Breast epithelium (tissue), 4 donors: ENCODE measurements around the gene VGF. TPM values are rescaled to one million over a fixed set of nuclear protein-coding genes. Genes with fewer than 3 reads are reported as not detected.

Experiments used
- DNase-seq, 2 donors: peaks; one replicate each; pipeline ENCODE4 v3.0.0-alpha.2; 2019; ENCODE audit warnings: low spot score in 2 of 2
- H3K27ac ChIP-seq, 2 donors: fragments of 200-600 bp; sonication (generic) in 1 of 2; one replicate each; pipeline ENCODE4 v1.5.1; 2016 to 2019; ENCODE audit warnings: mild to moderate bottlenecking in 1 of 2
- H3K27me3 ChIP-seq, 2 donors: fragments of 200-600 bp; sonication (generic) in 1 of 2; one replicate each; pipeline versions ENCODE4 v1.5.1 to v1.6.0; 2017 to 2019; ENCODE audit warnings: control low read depth in 1 of 2, mild to moderate bottlenecking in 1 of 2
- H3K36me3 ChIP-seq: fragments of 200-600 bp; one replicate; pipeline ENCODE4 v1.5.1; 2019
- H3K4me1 ChIP-seq, 2 donors: fragments of 200-600 bp; sonication (generic); one replicate each; pipeline ENCODE4 v1.5.1; 2016 to 2019; ENCODE audit warnings: control low read depth in 1 of 2
- H3K4me3 ChIP-seq, 3 donors: fragments of 200-600 bp; sonication (generic); 1 replicate in 2 of 3; 2 replicates in 1 of 3; pipeline ENCODE4 v1.5.1; 2016 to 2019; ENCODE audit warnings: mild to moderate bottlenecking in 3 of 3, moderate library complexity in 2 of 3
- H3K9me3 ChIP-seq, 2 donors: fragments of 200-600 bp; sonication (generic) in 1 of 2; one replicate each; pipeline ENCODE4 v1.5.1; 2016 to 2019; ENCODE audit warnings: control low read depth in 1 of 2
- CTCF ChIP-seq, 3 donors: fragments of 450-650 bp; IDR thresholded peaks; one replicate each; pipeline ENCODE4 v1.5.1; 2016 to 2017; ENCODE audit warnings: antibody characterized with exemption in 3 of 3, mild to moderate bottlenecking in 3 of 3, moderate library complexity in 3 of 3
- POLR2A ChIP-seq: fragments of 450-650 bp; IDR thresholded peaks from one replicate; pipeline ENCODE4 v1.6.1; 2016; ENCODE audit warnings: antibody characterized with exemption, mild to moderate bottlenecking, moderate library complexity
- POLR2AphosphoS5 ChIP-seq, 3 donors: sonication (generic); formaldehyde crosslinking; IDR thresholded peaks; one replicate each; pipeline ENCODE4 v1.6.1; 2017; ENCODE audit warnings: antibody characterized with exemption in 3 of 3
- intact Hi-C: fragments of 100-400 bp; cut with DNase I; formaldehyde crosslinking; loops from one replicate; pipeline ENCODE4 v1.15.1; 2023; ENCODE audit warnings: low total_unique reads
- total RNA-seq, 3 donors: library from RNA; depleted of rRNA; stranded (reverse); fragments of >200 nt; gene quantifications; one replicate each; pipeline ENCODE4 v1.1.0, GENCODE V29; 2016

VGF gene
- total RNA-seq, 3 donors from 2014 or later: 0.16 TPM; not detected in 2

- TF ChIP-seq POLR2AphosphoS5 (IDR thresholded peaks at IDR 0.05): no peak
- no peak for TF ChIP-seq POLR2A
- TF ChIP-seq CTCF (IDR thresholded peaks at IDR 0.05): no peak
- H3K4me3 ChIP-seq: no peak overlapping the region
- no peak for DNase-seq
- no peaks in the 10 kb centered on the region for H3K9me3 ChIP-seq
- H3K27me3 ChIP-seq: peaks cover 17 to 84% of the 10 kb centered on the region in 2 donors
- no peaks in the 10 kb centered on the region for H3K36me3 ChIP-seq
- intact Hi-C loops: no loop called here
- H3K4me1 ChIP-seq: peaks cover 0 to 10% of the 10 kb centered on the region in 2 donors
- H3K27ac ChIP-seq: no peak overlapping the region
Observed at GRCh38 chr7:101177644-101178043, 12.3 kb upstream of the VGF start.

- peaks cover 26 to 95% of the 10 kb centered on the region in 2 donors for H3K27me3 ChIP-seq
- H3K4me1 ChIP-seq: peaks cover 0 to 17% of the 10 kb centered on the region in 2 donors
- H3K9me3 ChIP-seq: no peaks in the 10 kb centered on the region
- intact Hi-C loops: no loop called here
- no peaks in the 10 kb centered on the region for H3K36me3 ChIP-seq
- TF ChIP-seq POLR2A: no peak
- TF ChIP-seq POLR2AphosphoS5 (IDR thresholded peaks at IDR 0.05): no peak
- TF ChIP-seq CTCF (IDR thresholded peaks at IDR 0.05): no peak
- no peak for DNase-seq
- H3K27ac ChIP-seq: no peak overlapping the region
- H3K4me3 ChIP-seq: no peak overlapping the region
Observed at GRCh38 chr7:101175664-101176063, 10.3 kb upstream of the VGF start.

GRCh38 chr7:101174322-101174854 lies 9.0 kb upstream of the VGF start:
- Histone ChIP-seq H3K27me3 (peaks cover 21 to 95% of the 10 kb centered on the region in 2 donors), H3K4me3 (no peak overlapping the region), H3K36me3 (no peaks in the 10 kb centered on the region), H3K9me3 (no peaks in the 10 kb centered on the region), H3K4me1 (peaks cover 0 to 9% of the 10 kb centered on the region in 2 donors), H3K27ac (no peak overlapping the region)
- TF ChIP-seq POLR2AphosphoS5 (IDR thresholded peaks at IDR 0.05): no peak
- TF ChIP-seq POLR2A: no peak
- TF ChIP-seq CTCF (IDR thresholded peaks at IDR 0.05): no peak
- intact Hi-C loops: no loop called here
- no peak for DNase-seq

- no peak overlapping the region for H3K27ac ChIP-seq
- intact Hi-C loops: no loop called here
- no peaks in the 10 kb centered on the region for H3K36me3 ChIP-seq
- no peak for DNase-seq
- peaks cover 0 to 9% of the 10 kb centered on the region in 2 donors for H3K4me1 ChIP-seq
- H3K9me3 ChIP-seq: no peaks in the 10 kb centered on the region
- TF ChIP-seq CTCF (IDR thresholded peaks at IDR 0.05) (no peak), POLR2AphosphoS5 (IDR thresholded peaks at IDR 0.05) (no peak), POLR2A (no peak)
- H3K27me3 ChIP-seq: peaks cover 23 to 95% of the 10 kb centered on the region in 2 donors
- peak overlapping the region in 1 of 3 donors; percentile 53 for H3K4me3 ChIP-seq
Observed at GRCh38 chr7:101173752-101174244, 8.4 kb upstream of the VGF start.

- H3K4me1 ChIP-seq: peaks cover 0 to 9% of the 10 kb centered on the region in 2 donors
- DNase-seq: peak in 1 of 2 donors; percentile 31
- no peaks in the 10 kb centered on the region for H3K36me3 ChIP-seq
- intact Hi-C loops: no loop called here
- peaks cover 26 to 97% of the 10 kb centered on the region in 2 donors for H3K27me3 ChIP-seq
- peak overlapping the region in 2 of 3 donors; percentile 15 to 53 for H3K4me3 ChIP-seq
- TF ChIP-seq CTCF (IDR thresholded peaks at IDR 0.05) (no peak), POLR2A (no peak), POLR2AphosphoS5 (IDR thresholded peaks at IDR 0.05) (no peak)
- H3K9me3 ChIP-seq: no peaks in the 10 kb centered on the region
- H3K27ac ChIP-seq: no peak overlapping the region
Observed at GRCh38 chr7:101172854-101173751, 7.7 kb upstream of the VGF start.
